Esophagus muscularis mucosa (tissue), 4 donors: ENCODE data around the gene NR5A2.

Source experiments
- CTCF ChIP-seq, 3 experiments: fragments of 200-600 bp in 2 of 3; fragments of 450-650 bp in 1 of 3; sonication (generic) in 2 of 3; IDR thresholded peaks; one replicate each; pipeline ENCODE4 v1.5.1; 2017 to 2019; ENCODE audit warnings: antibody characterized with exemption in 3 of 3, mild to moderate bottlenecking in 2 of 3, moderate library complexity in 1 of 3
- EP300 ChIP-seq: sonication (generic); formaldehyde crosslinking; IDR thresholded peaks from one replicate; pipeline ENCODE4 v1.6.1; 2017; ENCODE audit warnings: antibody characterized with exemption
- POLR2A ChIP-seq: fragments of 450-650 bp; IDR thresholded peaks from one replicate; pipeline ENCODE4 v1.6.1; 2017; ENCODE audit warnings: antibody characterized with exemption, moderate library complexity, mild to moderate bottlenecking, low read depth
- POLR2AphosphoS5 ChIP-seq, 2 donors: sonication (generic); formaldehyde crosslinking; IDR thresholded peaks; one replicate each; pipeline ENCODE4 v1.6.1; 2017; ENCODE audit warnings: antibody characterized with exemption in 2 of 2

DNA sequence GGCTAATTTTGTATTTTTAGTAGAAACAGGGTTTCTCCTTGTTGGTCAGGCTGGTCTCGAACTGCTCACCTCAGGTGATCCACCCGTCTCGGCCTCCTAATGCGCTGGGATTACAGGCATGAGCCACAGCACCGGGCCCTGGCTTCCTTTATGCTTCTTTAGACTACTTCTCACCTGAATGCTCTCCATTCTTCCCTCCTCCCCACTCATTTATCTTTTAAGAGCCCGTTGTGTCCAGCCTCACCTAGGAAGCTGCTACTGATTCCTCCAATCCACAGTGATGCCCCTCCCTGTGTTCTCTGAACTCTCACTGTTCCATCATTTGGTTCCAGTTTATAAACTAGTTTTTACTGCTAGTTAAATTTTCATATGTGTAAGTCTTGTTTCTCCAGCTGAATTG lies 44.9 kb upstream of the NR5A2 start:
- TF ChIP-seq POLR2AphosphoS5 (IDR thresholded peaks at IDR 0.05): no peak
- TF ChIP-seq CTCF (IDR thresholded peaks at IDR 0.05): no peak
- TF ChIP-seq EP300: no peak
- no peak for TF ChIP-seq POLR2A
